Peyer's patch (tissue), 4 donors: ENCODE results near the gene PRKACG.

ENCODE experiments used
- CTCF ChIP-seq, 6 experiments: fragments of 450-650 bp in 4 of 6; fragments of 200-600 bp in 2 of 6; sonication (generic) in 1 of 6; IDR thresholded peaks; one replicate each; pipeline ENCODE4 v1.5.1; 2017 to 2019; ENCODE audit warnings: antibody characterized with exemption in 6 of 6, mild to moderate bottlenecking in 3 of 6, moderate library complexity in 1 of 6
- POLR2A ChIP-seq, 2 donors: fragments of 450-650 bp; IDR thresholded peaks; one replicate each; pipeline ENCODE4 v1.5.1; 2017; ENCODE audit warnings: antibody characterized with exemption in 2 of 2, mild to moderate bottlenecking in 2 of 2, moderate library complexity in 2 of 2

DNA sequence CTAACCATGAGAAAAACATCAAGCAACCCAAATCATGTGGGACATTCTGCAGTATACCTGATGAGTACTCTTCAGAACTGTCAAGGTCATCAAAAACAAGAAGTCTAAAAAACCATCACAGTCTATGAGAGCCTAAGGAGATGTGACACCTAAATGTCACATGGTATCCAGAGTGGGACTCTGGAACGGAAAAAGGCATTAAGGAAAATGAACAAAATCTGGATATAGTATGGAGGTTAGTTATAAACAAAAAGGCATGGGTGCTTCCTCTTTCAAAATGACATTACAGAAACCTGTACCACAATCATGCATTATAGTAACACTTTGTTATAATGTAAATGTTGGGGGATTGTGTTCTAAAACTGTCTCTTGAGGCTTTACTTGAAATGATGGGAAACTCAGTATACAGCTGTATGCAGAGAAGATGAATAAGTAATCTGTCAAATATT lies 47.4 kb downstream of the PRKACG start:
- TF ChIP-seq CTCF (IDR thresholded peaks at IDR 0.05) (no peak), POLR2A (IDR thresholded peaks at IDR 0.05) (no peak)
